CD4-positive, alpha-beta T cell treated with Interferon gamma for 1 hour (primary cell): ENCODE measurements around the gene CPM.
"Not testable (repeated sequence)": the region's sequence is repeated elsewhere in the genome, so short reads cannot be mapped to it uniquely, and the experiment has no call there.

ENCODE experiments used
- DNase-seq: peaks from one replicate; pipeline ENCODE4 v3.0.0-alpha.2; 2020

The CPM gene

DNA sequence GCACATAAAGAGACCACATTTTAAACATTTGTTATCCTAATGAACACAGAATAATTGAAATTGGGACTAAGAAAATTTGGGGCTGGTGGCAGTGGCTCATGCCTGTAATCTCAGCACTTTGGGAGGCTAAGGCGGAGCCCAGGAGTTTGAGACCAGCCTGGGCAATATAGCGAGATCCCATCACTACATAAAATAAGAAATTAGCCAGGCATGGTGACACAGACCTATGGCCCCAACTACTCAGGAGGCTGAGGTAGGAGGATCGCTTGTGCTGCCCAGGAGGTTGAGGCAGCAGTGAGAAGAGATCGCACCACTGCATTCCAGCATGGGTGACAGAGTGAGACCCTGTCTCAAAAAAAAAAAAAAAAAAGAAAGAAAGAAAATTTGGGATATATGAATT lies 59.7 kb downstream of the CPM start:
- DNase-seq: no peak

DNA sequence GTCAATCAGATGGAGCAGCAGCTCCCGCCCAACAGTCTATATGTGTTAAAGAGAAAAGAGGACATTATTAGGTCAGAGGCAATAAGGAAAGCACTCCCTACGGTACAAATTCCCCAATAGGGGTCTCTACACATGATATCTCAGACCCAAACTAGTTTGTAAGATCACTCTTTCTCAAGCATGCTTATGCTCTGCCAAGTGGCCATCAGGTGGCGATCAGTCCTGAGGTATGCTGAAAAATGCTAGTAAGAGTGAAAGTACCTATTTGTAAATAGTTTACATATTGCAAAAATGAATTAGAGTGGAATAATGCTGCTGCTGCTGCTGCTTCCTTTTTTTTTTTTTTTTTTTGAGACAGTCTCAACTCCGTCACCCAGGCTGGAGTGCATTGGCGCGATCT lies 61.0 kb downstream of the CPM start:
- peak; percentile 3 for DNase-seq

DNA sequence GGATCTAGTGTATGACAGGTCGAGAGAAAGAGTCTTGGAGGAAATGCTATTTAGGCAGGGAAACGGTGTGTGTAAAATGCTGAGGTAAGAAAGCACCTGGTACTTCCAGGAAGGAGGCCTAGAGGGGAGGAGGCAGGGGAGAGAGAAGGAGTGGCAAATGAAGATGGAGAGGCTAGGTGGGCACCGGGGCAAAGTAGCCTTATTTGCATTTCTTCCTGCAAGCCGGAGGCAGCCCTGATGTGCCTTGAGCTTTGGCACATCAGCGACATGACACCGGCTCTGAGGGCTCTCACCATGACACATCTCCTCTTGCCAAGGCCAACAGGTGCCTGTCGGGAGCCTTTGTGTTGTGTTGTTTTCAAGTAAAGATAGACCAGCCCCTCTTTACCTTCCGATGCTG lies 61.6 kb downstream of the CPM start:
- no peak for DNase-seq

DNA sequence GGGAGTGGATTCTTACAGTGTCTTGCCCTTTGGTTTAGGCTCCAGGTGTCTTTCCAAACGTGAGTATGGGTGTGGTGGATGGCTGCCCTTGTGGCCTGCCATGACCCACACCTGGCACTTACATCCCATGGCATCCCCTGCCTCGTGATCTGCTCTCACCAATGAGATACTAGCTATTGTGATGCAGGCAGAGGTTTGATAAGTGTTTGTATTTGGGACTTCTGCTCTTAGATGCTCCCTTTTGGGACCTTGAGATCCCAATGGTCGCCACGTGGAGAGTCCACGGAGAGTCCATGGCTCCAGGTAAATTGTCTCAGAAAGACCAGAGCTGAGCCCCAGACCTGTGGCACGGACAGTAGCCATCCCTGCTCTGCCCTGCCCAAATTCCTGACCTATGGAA lies 62.5 kb downstream of the CPM start:
- no peak for DNase-seq

DNA sequence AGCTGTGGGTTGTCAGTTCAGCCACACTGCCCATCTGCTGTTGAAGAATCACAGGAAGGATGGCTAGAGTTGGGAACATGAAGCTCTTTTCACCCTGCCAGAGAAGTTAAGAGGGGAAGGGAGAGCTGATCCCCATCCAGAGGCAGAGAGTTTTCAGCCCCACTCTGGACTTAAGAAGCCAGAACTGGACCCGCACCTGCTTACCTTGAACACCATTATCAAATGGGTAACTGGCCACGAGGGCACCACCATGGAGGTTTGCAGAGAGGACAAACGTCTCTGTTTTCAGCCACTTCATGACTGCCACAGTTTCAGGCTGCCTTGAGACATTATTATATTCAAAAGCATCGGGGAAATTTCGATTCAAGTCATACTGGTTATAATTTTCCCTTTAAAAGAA lies 63.0 kb downstream of the CPM start:
- DNase-seq: no peak

GRCh38 chr12:68868043-68868790 lies 64.8 kb downstream of the CPM start:
- no peak for DNase-seq

DNA sequence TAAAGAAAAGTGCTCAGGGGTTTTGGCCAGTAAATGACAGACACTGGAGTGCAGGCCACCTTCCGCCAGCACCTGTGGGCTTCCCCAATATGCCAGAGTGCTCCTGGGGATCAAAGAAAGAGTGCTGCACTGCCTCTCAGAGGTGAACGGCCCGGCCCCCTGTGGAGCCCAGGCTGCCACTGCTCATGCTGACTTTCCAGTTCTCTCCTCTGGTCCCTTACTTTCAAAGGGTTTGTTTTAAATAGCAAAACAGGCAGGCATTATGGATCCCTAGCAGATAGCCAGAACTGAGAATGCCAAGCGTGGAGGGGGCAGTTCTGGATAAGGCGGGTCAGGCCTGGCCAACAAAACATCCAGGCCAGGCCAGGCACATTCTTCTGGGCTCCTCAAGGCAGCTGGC lies 65.4 kb downstream of the CPM start:
- no peak for DNase-seq

DNA sequence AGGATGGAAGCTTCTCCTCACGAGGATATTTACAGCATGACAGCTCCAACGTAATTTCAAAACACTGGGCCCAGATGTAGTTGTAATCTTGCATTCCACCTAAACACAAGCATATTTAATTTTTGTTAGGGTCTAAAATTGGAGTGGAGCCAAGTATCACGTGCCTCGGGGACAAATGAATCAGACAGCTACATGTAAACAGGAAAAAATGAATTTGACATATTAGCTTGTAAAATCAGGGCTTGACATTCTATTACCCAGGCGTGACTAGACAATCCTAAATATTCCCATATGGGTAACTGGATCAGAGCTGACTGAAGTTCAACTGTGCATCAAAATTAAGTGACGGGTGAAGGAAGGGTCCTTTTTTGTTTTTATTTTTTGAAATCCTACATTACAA lies 66.0 kb downstream of the CPM start:
- no peak for DNase-seq

- DNase-seq: no peak
Measured at GRCh38 chr12:68865399-68866164, 67.4 kb downstream of the CPM start.

DNA sequence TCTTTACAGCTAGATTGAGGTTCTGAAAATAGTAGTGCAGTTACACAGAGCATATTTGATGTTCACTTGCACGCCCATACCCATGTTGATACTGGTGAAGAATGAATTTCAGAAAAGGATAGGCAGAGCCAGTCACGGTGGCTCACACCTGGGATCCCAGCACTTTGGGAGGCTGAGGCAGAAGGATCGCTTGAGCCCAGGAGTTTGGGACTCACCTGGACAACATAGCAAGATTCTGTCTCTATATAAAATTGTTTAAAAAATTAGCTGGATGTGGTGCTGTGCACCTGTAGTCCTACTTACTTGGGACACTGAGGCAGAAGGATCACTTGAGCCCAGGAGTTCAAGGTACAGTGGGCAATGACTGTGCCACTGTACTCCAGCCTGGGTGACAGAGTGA lies 68.4 kb downstream of the CPM start:
- no peak for DNase-seq

DNA sequence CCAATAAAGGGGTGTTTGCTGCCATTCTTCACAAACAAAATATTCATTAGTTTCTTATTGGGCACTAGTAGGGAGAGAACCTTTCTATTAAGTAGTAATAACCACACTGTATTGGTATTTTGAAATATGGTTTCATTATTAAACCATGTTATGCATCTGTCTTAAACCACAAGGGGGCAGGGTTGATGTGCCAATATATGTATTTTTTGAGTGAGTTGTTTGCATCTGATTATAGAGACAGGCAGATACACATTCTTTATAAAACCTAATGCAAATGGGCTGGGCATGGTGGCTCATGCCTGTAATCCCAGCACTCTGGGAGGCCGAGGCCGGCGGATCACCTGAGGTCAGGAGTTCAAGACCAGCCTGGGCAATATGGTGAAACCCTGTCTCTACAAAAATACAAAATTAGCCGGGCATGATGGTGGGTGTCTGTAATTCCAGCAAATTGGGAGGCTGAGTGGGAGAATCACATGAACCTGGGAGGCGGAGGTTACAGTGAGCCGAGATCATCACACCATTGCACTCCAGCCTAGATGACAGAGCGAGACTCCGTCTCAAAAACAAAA lies 69.0 kb downstream of the CPM start:
- DNase-seq: not testable (repeated sequence)

DNA sequence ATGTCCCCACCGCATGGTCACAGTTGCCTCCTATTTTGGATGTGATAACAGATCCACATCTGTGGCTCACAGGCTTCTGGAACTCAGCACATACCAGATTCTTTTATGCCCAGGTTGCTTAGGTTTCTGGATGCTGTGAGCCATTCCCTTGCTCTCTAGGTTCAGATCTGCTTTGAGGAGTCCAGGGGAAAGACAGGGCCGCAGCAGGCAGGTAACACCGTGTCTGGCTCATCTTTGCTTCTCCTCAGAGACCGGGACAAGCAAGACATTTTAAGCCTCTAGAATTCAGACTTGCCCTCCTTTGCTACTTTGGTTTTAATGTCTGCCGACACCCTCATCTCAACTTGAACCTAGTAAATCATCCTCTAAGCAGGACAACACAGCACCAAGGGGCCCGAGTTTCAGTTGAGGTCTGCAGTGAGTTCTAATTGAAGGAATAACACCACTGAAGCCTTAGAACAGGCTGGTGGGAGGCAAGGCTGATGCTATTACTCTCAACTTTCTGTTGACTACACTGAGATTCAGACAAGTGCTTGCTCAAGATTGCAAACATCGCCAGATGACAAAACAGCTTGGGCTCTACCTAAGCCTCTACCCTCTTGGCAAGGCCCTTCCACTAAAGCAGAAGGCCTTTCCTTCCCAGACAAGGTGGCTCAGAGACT lies 69.7 kb downstream of the CPM start:
- no peak for DNase-seq

DNA sequence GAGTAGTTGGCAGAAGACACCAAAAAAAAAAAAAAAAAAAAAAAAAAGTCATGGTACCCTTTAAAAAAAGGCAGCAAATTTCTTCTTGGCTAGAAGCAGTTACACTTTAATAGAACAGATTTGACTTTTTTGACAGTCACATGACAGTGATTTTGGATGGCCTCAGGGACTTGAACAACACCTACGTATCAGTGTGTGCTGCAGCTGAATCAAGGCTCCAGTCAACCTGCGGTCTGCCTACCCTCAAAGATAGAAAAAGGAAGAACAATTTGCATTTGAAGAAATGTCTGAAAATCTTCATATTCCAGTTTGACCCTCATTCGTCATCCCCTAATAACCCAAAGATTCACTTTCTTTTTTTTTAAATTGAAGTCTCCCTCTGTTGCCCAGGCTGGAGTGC lies 71.1 kb downstream of the CPM start:
- DNase-seq: no peak

DNA sequence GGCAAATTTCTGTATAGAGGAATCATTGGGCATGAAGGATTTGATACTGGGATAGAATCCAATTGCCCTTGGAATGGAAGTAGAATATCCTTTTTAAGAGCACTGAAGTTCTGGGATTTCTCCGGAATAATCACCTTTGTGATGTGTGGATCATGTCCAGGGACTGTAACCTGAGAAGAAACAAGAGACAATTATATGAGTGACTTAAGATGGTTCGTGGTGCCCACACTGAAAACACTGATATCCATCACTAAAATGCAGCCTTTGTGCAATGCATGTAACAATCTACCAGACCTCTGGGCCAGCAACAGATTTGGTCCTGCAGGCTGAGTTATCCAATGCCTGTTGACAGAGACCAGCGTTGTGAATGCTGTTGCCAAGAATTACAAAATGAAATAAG lies 76.5 kb downstream of the CPM start:
- no peak for DNase-seq

- no peak for DNase-seq
Measured at GRCh38 chr12:68855771-68856170, 77.2 kb downstream of the CPM start.

DNA sequence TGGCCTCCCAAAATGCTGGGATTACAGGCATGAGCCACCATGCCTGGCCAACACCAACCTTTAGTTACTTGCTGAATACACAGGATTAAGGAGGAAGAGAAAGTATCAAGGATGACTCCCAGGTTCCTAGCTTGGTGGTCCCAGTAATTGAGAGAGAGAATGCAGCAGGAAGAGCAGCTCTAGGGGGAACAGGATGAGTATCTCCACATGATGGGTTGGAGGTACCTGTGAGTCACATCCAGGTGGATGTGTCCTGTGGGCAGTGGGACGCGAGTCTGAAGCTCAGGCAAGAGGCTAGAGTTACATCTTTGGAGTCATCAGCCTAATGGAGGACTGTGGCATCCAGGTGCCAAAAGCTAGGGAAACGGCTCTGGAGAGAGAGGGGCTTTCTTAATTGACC lies 77.9 kb downstream of the CPM start:
- no peak for DNase-seq

- DNase-seq: no peak
Measured at GRCh38 chr12:68854554-68854953, 78.4 kb downstream of the CPM start.

GRCh38 chr12:68854078-68854468 lies 78.9 kb downstream of the CPM start:
- no peak for DNase-seq

GRCh38 chr12:68853396-68854077 lies 79.4 kb downstream of the CPM start:
- no peak for DNase-seq

GRCh38 chr12:68851592-68852306 lies 81.2 kb downstream of the CPM start:
- no peak for DNase-seq

DNA sequence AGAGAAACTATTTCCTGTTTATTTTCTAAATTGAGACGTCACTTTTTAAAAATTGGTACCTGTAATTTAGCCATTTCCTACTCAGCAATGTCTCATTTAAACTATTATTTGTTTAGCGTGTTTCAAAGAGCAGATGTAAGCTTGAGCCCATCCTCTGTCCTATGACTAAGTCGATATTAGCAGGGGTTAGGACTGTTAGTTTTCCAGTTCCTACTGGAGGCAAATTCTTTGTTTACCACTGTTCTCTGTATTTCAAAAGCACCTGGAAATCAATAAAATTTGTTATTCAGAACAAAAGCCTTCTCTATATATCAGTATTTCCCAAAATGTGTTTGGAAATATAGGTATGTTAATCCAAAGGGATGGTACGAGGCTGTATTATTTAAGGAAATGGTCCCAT lies 82.6 kb downstream of the CPM start:
- DNase-seq: no peak

- DNase-seq: no peak
Measured at GRCh38 chr12:68846811-68847210, 86.2 kb downstream of the CPM start.
